SK-N-MC (cell line): ENCODE measurements around the gene ARSH.

Experiments
- EZH2 ChIP-seq: fragments of 200-600 bp; sonication (generic); IDR thresholded peaks from one replicate; pipeline ENCODE4 v1.6.1; 2017; ENCODE audit warnings: antibody characterized with exemption
- FOXP2 ChIP-seq: optimal IDR thresholded peaks from 2 replicates; pipeline ENCODE3; 2011; ENCODE audit warnings: mild to moderate bottlenecking, moderate library complexity; ENCODE audit not compliant: insufficient read depth; ENCODE audit errors: extremely low read length, control extremely low read depth
- POLR2AphosphoS5 ChIP-seq: IDR thresholded peaks from 2 replicates; pipeline ENCODE4 v1.6.1; 2012; ENCODE audit warnings: mild to moderate bottlenecking, low read depth, low read length, borderline replicate concordance

DNA sequence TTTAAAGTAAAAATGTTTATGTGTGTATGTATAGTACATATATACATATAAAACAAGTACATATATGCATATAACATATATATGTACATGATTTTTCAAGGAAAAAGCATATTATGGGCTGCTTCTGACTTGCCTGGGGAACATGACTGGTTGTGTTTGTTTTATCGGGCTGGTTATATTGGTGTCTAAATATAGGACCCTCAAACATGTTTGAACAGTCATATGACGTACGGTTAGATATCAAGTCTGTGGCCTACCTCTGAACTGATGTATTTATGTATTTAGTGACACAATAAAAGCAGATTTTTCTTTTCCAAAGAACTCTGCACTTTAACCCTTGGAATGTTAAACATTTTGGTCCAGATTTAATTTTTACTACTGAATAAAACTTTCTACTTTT, 39.3 kb upstream of the ARSH start:
- TF ChIP-seq EZH2, result no peak
- TF ChIP-seq POLR2AphosphoS5, result no peak
- TF ChIP-seq FOXP2, result no peak
